Effector memory CD8-positive, alpha-beta T cell (primary cell): ENCODE data around the gene TMX4.
"Not testable (repeated sequence)": the region's sequence is repeated elsewhere in the genome, so short reads cannot be mapped to it uniquely, and the experiment has no call there.

Experiments used
- ATAC-seq: fragments of 150-1000 bp; cut with Tn5 transposase; replicated peaks from 2 replicates; pipeline ENCODE4 v1.10.0; 2021; ENCODE audit warnings: mild to moderate bottlenecking, moderate library complexity
- DNase-seq, 3 experiments: peaks; one replicate each; pipeline ENCODE4 v3.0.0; 2021
- H3K27ac Mint-ChIP-seq, 2 donors: one replicate each; pipeline ENCODE4 v1.8.0; 2022; ENCODE audit warnings: mild to moderate bottlenecking in 2 of 2, mixed read lengths in 2 of 2, moderate library complexity in 2 of 2
- H3K27me3 Mint-ChIP-seq, 2 donors: one replicate each; pipeline ENCODE4 v1.8.0; 2022; ENCODE audit warnings: mixed read lengths in 2 of 2
- H3K36me3 Mint-ChIP-seq: one replicate; pipeline ENCODE4 v1.8.0; 2022; ENCODE audit warnings: mild to moderate bottlenecking, moderate library complexity, mixed read lengths; ENCODE audit not compliant: insufficient read depth
- H3K4me1 Mint-ChIP-seq, 2 donors: one replicate each; pipeline ENCODE4 v1.8.0; 2022; ENCODE audit warnings: low read depth in 2 of 2, mixed read lengths in 2 of 2
- H3K4me3 Mint-ChIP-seq, 2 donors: one replicate each; pipeline ENCODE4 v1.8.0; 2022; ENCODE audit warnings: mild to moderate bottlenecking in 2 of 2, mixed read lengths in 2 of 2, moderate library complexity in 2 of 2
- H3K9me3 Mint-ChIP-seq, 2 donors: one replicate each; pipeline ENCODE4 v1.8.0; 2022; ENCODE audit warnings: mixed read lengths in 2 of 2

Gene TMX4

GRCh38 chr20:8039042-8039441 lies 19.5 kb upstream of the TMX4 start:
- H3K27ac Mint-ChIP-seq, result no peak overlapping the region
- H3K27me3 Mint-ChIP-seq, result peaks cover 6 to 10% of the 10 kb centered on the region in 2 donors
- H3K4me1 Mint-ChIP-seq, result peaks cover 2 to 4% of the 10 kb centered on the region in 2 donors
- no peaks in the 10 kb centered on the region for H3K36me3 Mint-ChIP-seq
- DNase-seq, result no peak
- no peaks in the 10 kb centered on the region for H3K9me3 Mint-ChIP-seq
- no peak for ATAC-seq
- H3K4me3 Mint-ChIP-seq, result no peak overlapping the region

- H3K4me3 Mint-ChIP-seq, result no peak overlapping the region
- no peaks in the 10 kb centered on the region for H3K9me3 Mint-ChIP-seq
- H3K27ac Mint-ChIP-seq, result no peak overlapping the region
- ATAC-seq (no peak), DNase-seq (no peak)
- H3K36me3 Mint-ChIP-seq, result no peaks in the 10 kb centered on the region
- no peaks in the 10 kb centered on the region for H3K27me3 Mint-ChIP-seq
- peaks cover 0 to 1% of the 10 kb centered on the region in 2 donors for H3K4me1 Mint-ChIP-seq
Measured at GRCh38 chr20:8036771-8037170, 17.2 kb upstream of the TMX4 start.

- Mint-ChIP-seq H3K36me3 (no peaks in the 10 kb centered on the region), H3K4me3 (no peak overlapping the region), H3K9me3 (no peaks in the 10 kb centered on the region), H3K4me1 (peaks cover 0 to 4% of the 10 kb centered on the region in 2 donors), H3K27me3 (no peaks in the 10 kb centered on the region), H3K27ac (no peak overlapping the region)
- DNase-seq (no peak), ATAC-seq (no peak)
Measured at GRCh38 chr20:8033151-8033841, 13.7 kb upstream of the TMX4 start.

GRCh38 chr20:8032499-8032898 lies 12.9 kb upstream of the TMX4 start:
- no peak overlapping the region for H3K4me3 Mint-ChIP-seq
- ATAC-seq, result no peak
- no peaks in the 10 kb centered on the region for H3K36me3 Mint-ChIP-seq
- no peaks in the 10 kb centered on the region for H3K27me3 Mint-ChIP-seq
- H3K4me1 Mint-ChIP-seq, result peaks cover 0 to 4% of the 10 kb centered on the region in 2 donors
- no peak for DNase-seq
- no peaks in the 10 kb centered on the region for H3K9me3 Mint-ChIP-seq
- no peak overlapping the region for H3K27ac Mint-ChIP-seq

- not testable (repeated sequence) for H3K36me3 Mint-ChIP-seq, H3K27me3 Mint-ChIP-seq, ATAC-seq, DNase-seq, H3K27ac Mint-ChIP-seq, H3K4me3 Mint-ChIP-seq, H3K9me3 Mint-ChIP-seq, H3K4me1 Mint-ChIP-seq
Measured at GRCh38 chr20:8031539-8031938, 12.0 kb upstream of the TMX4 start.

GRCh38 chr20:8021541-8022269 lies 2.1 kb upstream of the TMX4 start:
- Mint-ChIP-seq H3K27me3 (no peaks in the 10 kb centered on the region), H3K36me3 (peaks cover 24% of the 10 kb centered on the region), H3K9me3 (no peaks in the 10 kb centered on the region), H3K27ac (no peak overlapping the region), H3K4me3 (no peak overlapping the region), H3K4me1 (peaks cover 17 to 18% of the 10 kb centered on the region in 2 donors)
- DNase-seq (no peak), ATAC-seq (no peak)

- DNase-seq (peak; percentile 27 to 45 (median 36)), ATAC-seq (peak; percentile 50)
- peaks cover 20 to 27% of the 10 kb centered on the region in 2 donors for H3K4me1 Mint-ChIP-seq
- H3K27ac Mint-ChIP-seq, result no peak overlapping the region
- H3K36me3 Mint-ChIP-seq, result peaks cover 32% of the 10 kb centered on the region
- H3K9me3 Mint-ChIP-seq, result no peaks in the 10 kb centered on the region
- no peak overlapping the region for H3K4me3 Mint-ChIP-seq
- H3K27me3 Mint-ChIP-seq, result no peaks in the 10 kb centered on the region
Measured at GRCh38 chr20:8020314-8021079, 936 bp upstream of the TMX4 start.

- Mint-ChIP-seq H3K27ac (no peak overlapping the region), H3K4me1 (peaks cover 22 to 33% of the 10 kb centered on the region in 2 donors), H3K4me3 (no peak overlapping the region), H3K36me3 (peaks cover 32% of the 10 kb centered on the region), H3K27me3 (no peaks in the 10 kb centered on the region), H3K9me3 (no peaks in the 10 kb centered on the region)
- ATAC-seq (no peak), DNase-seq (no peak)
Measured at GRCh38 chr20:8019998-8020247, 362 bp upstream of the TMX4 start.

GRCh38 chr20:8018958-8019245 lies 659 bp downstream of the TMX4 start:
- peak overlapping the region; percentile 83 to 90 for H3K4me3 Mint-ChIP-seq
- peaks cover 30 to 43% of the 10 kb centered on the region in 2 donors for H3K4me1 Mint-ChIP-seq
- peaks cover 32% of the 10 kb centered on the region for H3K36me3 Mint-ChIP-seq
- H3K9me3 Mint-ChIP-seq, result no peaks in the 10 kb centered on the region
- peak in 2 of 3 experiments; percentile 60 to 69 for DNase-seq
- no peaks in the 10 kb centered on the region for H3K27me3 Mint-ChIP-seq
- H3K27ac Mint-ChIP-seq, result peak overlapping the region; percentile 92 to 94
- ATAC-seq, result peak; percentile 49

GRCh38 chr20:8012724-8013123 lies 6.8 kb downstream of the TMX4 start:
- peaks cover 32% of the 10 kb centered on the region for H3K36me3 Mint-ChIP-seq
- no peak for ATAC-seq

GRCh38 chr20:8008733-8009132 lies 10.8 kb downstream of the TMX4 start:
- H3K27me3 Mint-ChIP-seq, result no peaks in the 10 kb centered on the region
- no peaks in the 10 kb centered on the region for H3K9me3 Mint-ChIP-seq
- ATAC-seq (no peak), DNase-seq (no peak)
- peaks cover 25 to 54% of the 10 kb centered on the region in 2 donors for H3K4me1 Mint-ChIP-seq
- H3K4me3 Mint-ChIP-seq, result no peak overlapping the region
- peaks cover 39% of the 10 kb centered on the region for H3K36me3 Mint-ChIP-seq
- no peak overlapping the region for H3K27ac Mint-ChIP-seq

More at GRCh38 chr20:8012724-8013123, 6.8 kb downstream of the TMX4 start:
- DNase-seq, result no peak
- Mint-ChIP-seq H3K27ac (no peak overlapping the region), H3K9me3 (no peaks in the 10 kb centered on the region), H3K4me1 (peaks cover 31 to 56% of the 10 kb centered on the region in 2 donors), H3K4me3 (no peak overlapping the region), H3K27me3 (no peaks in the 10 kb centered on the region)

- H3K36me3 Mint-ChIP-seq, result peaks cover 37% of the 10 kb centered on the region
- no peak overlapping the region for H3K27ac Mint-ChIP-seq
- no peak overlapping the region for H3K4me3 Mint-ChIP-seq
- DNase-seq (no peak), ATAC-seq (no peak)
- peaks cover 24 to 54% of the 10 kb centered on the region in 2 donors for H3K4me1 Mint-ChIP-seq
- no peaks in the 10 kb centered on the region for H3K27me3 Mint-ChIP-seq
- no peaks in the 10 kb centered on the region for H3K9me3 Mint-ChIP-seq
Measured at GRCh38 chr20:8007490-8007889, 12.1 kb downstream of the TMX4 start.

GRCh38 chr20:8005575-8006366 lies 13.8 kb downstream of the TMX4 start:
- Mint-ChIP-seq H3K27ac (peak overlapping the region in 1 of 2 donors; percentile 79), H3K36me3 (peaks cover 44% of the 10 kb centered on the region), H3K9me3 (no peaks in the 10 kb centered on the region), H3K27me3 (no peaks in the 10 kb centered on the region), H3K4me3 (no peak overlapping the region), H3K4me1 (peaks cover 15 to 45% of the 10 kb centered on the region in 2 donors)
- DNase-seq (no peak), ATAC-seq (no peak)
